ENCODE results near the gene PSORS1C1. TPM values are rescaled to one million over a fixed set of nuclear protein-coding genes. Genes with fewer than 3 reads are reported as not detected.
A peak's percentile ranks its signal among the peaks of the same experiment; 100 is the strongest.

Gene PSORS1C1
- total RNA-seq, 1 donor from 2014 or later, result not detected

DNA sequence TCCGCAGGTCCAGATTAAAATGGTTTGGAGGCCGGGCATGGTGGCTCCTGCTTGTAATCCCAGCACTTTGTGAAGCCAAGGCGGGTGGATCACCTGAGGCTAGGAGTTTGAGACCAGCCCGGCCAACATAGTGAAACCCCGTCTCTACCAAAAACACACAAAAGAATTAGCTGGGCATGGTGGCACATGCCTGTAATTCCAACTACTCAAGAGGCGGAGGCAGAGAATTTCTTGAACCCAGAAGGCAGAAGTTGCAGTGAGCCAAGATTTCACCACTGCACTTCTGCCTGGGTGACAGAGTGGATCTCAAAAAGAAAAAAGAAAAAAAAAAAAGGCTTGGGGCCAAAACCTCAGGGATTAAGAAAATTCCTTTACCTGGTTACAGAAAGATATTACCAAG lies 32.7 kb upstream of the PSORS1C1 start:
- Histone ChIP-seq H4K20me1 (ENCODE audit: low read depth) (no peaks in the 10 kb centered on the region), H3K79me2 (ENCODE audit: low read depth) (no peaks in the 10 kb centered on the region), H3K4me1 (peaks cover 4% of the 10 kb centered on the region), H3K4me3 (no peak overlapping the region), H3F3A (ENCODE audit: low read depth) (peaks cover 5% of the 10 kb centered on the region), H3K9me3 (ENCODE audit: low read depth) (no peaks in the 10 kb centered on the region), H3K9ac (no peak overlapping the region), H3K27ac (no peak overlapping the region), H3K36me3 (no peaks in the 10 kb centered on the region), H2AFZ (replicated peaks) (no peak overlapping the region), H3K4me2 (no peak overlapping the region), H3K27me3 (no peaks in the 10 kb centered on the region)
- H3K36me3 Mint-ChIP-seq, result no peaks in the 10 kb centered on the region
- no peak overlapping the region for H3K27ac Mint-ChIP-seq
- H3K4me3 Mint-ChIP-seq, result no peak overlapping the region
- TF ChIP-seq EZH2 (IDR thresholded peaks at IDR 0.05), result no peak
- TF ChIP-seq EZH2phosphoT487 (IDR thresholded peaks at IDR 0.05), result no peak
- TF ChIP-seq, protein P1, sequence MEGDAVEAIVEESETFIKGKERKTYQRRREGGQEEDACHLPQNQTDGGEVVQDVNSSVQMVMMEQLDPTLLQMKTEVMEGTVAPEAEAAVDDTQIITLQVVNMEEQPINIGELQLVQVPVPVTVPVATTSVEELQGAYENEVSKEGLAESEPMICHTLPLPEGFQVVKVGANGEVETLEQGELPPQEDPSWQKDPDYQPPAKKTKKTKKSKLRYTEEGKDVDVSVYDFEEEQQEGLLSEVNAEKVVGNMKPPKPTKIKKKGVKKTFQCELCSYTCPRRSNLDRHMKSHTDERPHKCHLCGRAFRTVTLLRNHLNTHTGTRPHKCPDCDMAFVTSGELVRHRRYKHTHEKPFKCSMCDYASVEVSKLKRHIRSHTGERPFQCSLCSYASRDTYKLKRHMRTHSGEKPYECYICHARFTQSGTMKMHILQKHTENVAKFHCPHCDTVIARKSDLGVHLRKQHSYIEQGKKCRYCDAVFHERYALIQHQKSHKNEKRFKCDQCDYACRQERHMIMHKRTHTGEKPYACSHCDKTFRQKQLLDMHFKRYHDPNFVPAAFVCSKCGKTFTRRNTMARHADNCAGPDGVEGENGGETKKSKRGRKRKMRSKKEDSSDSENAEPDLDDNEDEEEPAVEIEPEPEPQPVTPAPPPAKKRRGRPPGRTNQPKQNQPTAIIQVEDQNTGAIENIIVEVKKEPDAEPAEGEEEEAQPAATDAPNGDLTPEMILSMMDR (IDR thresholded peaks at IDR 0.05), result no peak
- DNase-seq (ENCODE audit: low spot score), result no peak
- peaks cover 3% of the 10 kb centered on the region for H3K27me3 Mint-ChIP-seq (ENCODE audit: insufficient read depth, low read depth)
- H3K4me1 Mint-ChIP-seq, result peaks cover 14% of the 10 kb centered on the region
- no peaks in the 10 kb centered on the region for H3K9me3 Mint-ChIP-seq

DNA sequence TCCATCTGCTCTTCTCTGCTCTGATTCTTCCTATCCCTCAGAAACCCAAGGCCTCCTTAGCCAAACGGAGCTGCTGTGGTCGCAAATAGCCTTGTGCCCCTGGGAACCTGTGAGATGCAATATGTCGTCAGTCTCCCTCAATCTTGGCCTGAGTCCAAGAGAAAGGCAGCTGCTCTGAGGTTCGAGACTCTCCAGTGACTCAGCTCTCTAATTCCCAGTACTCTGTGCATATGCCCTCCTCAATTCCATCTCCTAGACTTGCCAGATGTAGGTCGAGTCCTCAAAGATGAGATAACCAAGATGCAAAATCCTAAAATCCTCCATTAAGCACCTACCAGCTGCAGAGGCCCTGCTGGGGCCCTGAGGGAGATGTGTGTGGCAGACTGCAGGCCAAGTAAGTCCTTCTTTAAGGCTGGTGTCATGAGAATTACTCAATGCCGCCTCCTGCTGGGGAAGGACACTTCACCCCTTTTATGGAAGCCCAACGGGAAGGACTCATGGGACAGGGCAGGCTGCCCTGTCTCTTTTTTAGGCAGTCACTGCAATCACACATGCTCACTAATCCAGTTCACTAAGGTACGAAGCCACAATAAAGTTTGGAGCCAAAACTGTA lies 30.8 kb upstream of the PSORS1C1 start:
- Mint-ChIP-seq H3K36me3 (no peaks in the 10 kb centered on the region), H3K27me3 (ENCODE audit: insufficient read depth, low read depth) (peaks cover 3% of the 10 kb centered on the region), H3K9me3 (no peaks in the 10 kb centered on the region), H3K4me3 (no peak overlapping the region), H3K4me1 (peaks cover 23% of the 10 kb centered on the region), H3K27ac (no peak overlapping the region)
- DNase-seq (ENCODE audit: low spot score), result peak; percentile 79
- H3K79me2 ChIP-seq (ENCODE audit: low read depth), result no peaks in the 10 kb centered on the region
- H3K4me1 ChIP-seq, result peaks cover 4% of the 10 kb centered on the region
- H3K9me3 ChIP-seq (ENCODE audit: low read depth), result no peaks in the 10 kb centered on the region
- H3K36me3 ChIP-seq, result no peaks in the 10 kb centered on the region
- H3K27ac ChIP-seq, result no peak overlapping the region
- H3K27me3 ChIP-seq, result no peaks in the 10 kb centered on the region
- H3K9ac ChIP-seq, result no peak overlapping the region
- TF ChIP-seq EZH2 (IDR thresholded peaks at IDR 0.05) (no peak), EZH2phosphoT487 (IDR thresholded peaks at IDR 0.05) (no peak)
- TF ChIP-seq, protein P1 (IDR thresholded peaks at IDR 0.05), result peak; percentile 59
- no peak overlapping the region for H3K4me2 ChIP-seq
- H3K4me3 ChIP-seq, result no peak overlapping the region
- H3F3A ChIP-seq (ENCODE audit: low read depth), result peaks cover 5% of the 10 kb centered on the region
- peak overlapping the region; percentile 70 for H2AFZ ChIP-seq (replicated peaks)
- no peaks in the 10 kb centered on the region for H4K20me1 ChIP-seq (ENCODE audit: low read depth)

DNA sequence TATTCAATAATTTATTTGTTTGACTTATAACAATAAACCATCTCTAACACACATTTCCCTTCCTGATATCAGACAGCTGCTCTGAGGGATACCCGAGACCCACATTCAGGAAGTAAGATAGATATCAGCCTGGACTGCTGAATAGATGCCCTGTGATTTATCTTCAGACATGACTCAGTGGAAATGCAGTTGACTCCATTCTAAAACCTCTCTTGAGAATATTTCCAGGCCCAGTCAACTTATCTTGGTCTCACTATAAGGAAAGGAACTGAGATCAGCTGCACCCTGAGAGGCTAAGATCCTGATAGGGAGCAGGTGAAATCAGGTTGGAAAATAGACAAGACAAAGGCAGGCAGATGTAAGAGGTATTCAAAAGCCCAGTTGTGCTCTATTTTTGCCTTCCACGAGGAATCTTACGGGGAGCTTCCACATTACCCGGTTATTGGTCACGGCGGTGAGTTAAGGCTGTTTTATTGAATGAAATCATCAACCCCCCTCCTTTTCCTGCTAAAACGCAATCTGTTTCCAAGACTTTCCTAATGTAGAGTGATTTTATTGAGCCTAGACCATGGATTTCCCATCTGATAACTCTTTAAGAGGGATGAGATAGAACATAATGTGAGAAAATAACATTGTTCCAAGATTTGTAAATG lies 27.7 kb upstream of the PSORS1C1 start:
- Mint-ChIP-seq H3K27me3 (ENCODE audit: insufficient read depth, low read depth) (no peaks in the 10 kb centered on the region), H3K36me3 (no peaks in the 10 kb centered on the region), H3K4me3 (no peak overlapping the region), H3K27ac (no peak overlapping the region), H3K9me3 (no peaks in the 10 kb centered on the region), H3K4me1 (peaks cover 14% of the 10 kb centered on the region)
- Histone ChIP-seq H4K20me1 (ENCODE audit: low read depth) (no peaks in the 10 kb centered on the region), H3F3A (ENCODE audit: low read depth) (peaks cover 5% of the 10 kb centered on the region), H3K27me3 (no peaks in the 10 kb centered on the region), H3K79me2 (ENCODE audit: low read depth) (no peaks in the 10 kb centered on the region), H2AFZ (replicated peaks) (no peak overlapping the region), H3K4me3 (no peak overlapping the region), H3K4me2 (no peak overlapping the region), H3K9me3 (ENCODE audit: low read depth) (no peaks in the 10 kb centered on the region), H3K27ac (no peak overlapping the region), H3K4me1 (no peaks in the 10 kb centered on the region), H3K9ac (no peak overlapping the region), H3K36me3 (no peaks in the 10 kb centered on the region)
- TF ChIP-seq, protein P1 (IDR thresholded peaks at IDR 0.05), result no peak
- TF ChIP-seq EZH2phosphoT487 (IDR thresholded peaks at IDR 0.05), result no peak
- no peak for TF ChIP-seq EZH2 (IDR thresholded peaks at IDR 0.05)
- no peak for DNase-seq (ENCODE audit: low spot score)

Measured in neural progenitor cell (in vitro differentiated cells).